ENCODE measurements around the gene NIPAL4.
"Not testable (repeated sequence)": the region's sequence is repeated elsewhere in the genome, so short reads cannot be mapped to it uniquely, and the experiment has no call there.

Gene NIPAL4

GRCh38 chr5:157477814-157478494, 17.9 kb downstream of the NIPAL4 start:
- TF ChIP-seq CTCF (IDR thresholded peaks at IDR 0.05; ENCODE audit: control insufficient read depth, insufficient read depth, low read depth, low read length, missing control alignments): no peak
- no peak overlapping the region for H3K4me3 ChIP-seq (ENCODE audit: control insufficient read depth, low read depth, low read length)
- DNase-seq (ENCODE audit: low read depth): no peak

GRCh38 chr5:157478726-157479125, 18.7 kb downstream of the NIPAL4 start:
- TF ChIP-seq CTCF (IDR thresholded peaks at IDR 0.05; ENCODE audit: control insufficient read depth, insufficient read depth, low read depth, low read length, missing control alignments): no peak

GRCh38 chr5:157479166-157479565, 19.2 kb downstream of the NIPAL4 start:
- no peak overlapping the region for H3K4me3 ChIP-seq (ENCODE audit: control insufficient read depth, low read depth, low read length)
- TF ChIP-seq CTCF (IDR thresholded peaks at IDR 0.05; ENCODE audit: control insufficient read depth, insufficient read depth, low read depth, low read length, missing control alignments): no peak
- DNase-seq (ENCODE audit: low read depth): no peak

More at GRCh38 chr5:157478726-157479125, 18.7 kb downstream of the NIPAL4 start:
- H3K4me3 ChIP-seq (ENCODE audit: control insufficient read depth, low read depth, low read length): no peak overlapping the region
- no peak for DNase-seq (ENCODE audit: low read depth)

- no peak for TF ChIP-seq CTCF (IDR thresholded peaks at IDR 0.05; ENCODE audit: control insufficient read depth, insufficient read depth, low read depth, low read length, missing control alignments)
- DNase-seq (ENCODE audit: low read depth): no peak
Observed at GRCh38 chr5:157479612-157480510, 19.8 kb downstream of the NIPAL4 start.

GRCh38 chr5:157481265-157481664, 21.3 kb downstream of the NIPAL4 start:
- no peak for DNase-seq (ENCODE audit: low read depth)
- no peak overlapping the region for H3K4me3 ChIP-seq (ENCODE audit: control insufficient read depth, low read depth, low read length)
- no peak for TF ChIP-seq CTCF (IDR thresholded peaks at IDR 0.05; ENCODE audit: control insufficient read depth, insufficient read depth, low read depth, low read length, missing control alignments)

More at GRCh38 chr5:157479612-157480510, 19.8 kb downstream of the NIPAL4 start:
- H3K4me3 ChIP-seq (ENCODE audit: control insufficient read depth, low read depth, low read length): no peak overlapping the region

GRCh38 chr5:157481666-157482065, 21.7 kb downstream of the NIPAL4 start:
- DNase-seq (ENCODE audit: low read depth): no peak
- no peak for TF ChIP-seq CTCF (IDR thresholded peaks at IDR 0.05; ENCODE audit: control insufficient read depth, insufficient read depth, low read depth, low read length, missing control alignments)
- no peak overlapping the region for H3K4me3 ChIP-seq (ENCODE audit: control insufficient read depth, low read depth, low read length)

GRCh38 chr5:157482702-157483101, 22.7 kb downstream of the NIPAL4 start:
- not testable (repeated sequence) for DNase-seq (ENCODE audit: low read depth); H3K4me3 ChIP-seq (ENCODE audit: control insufficient read depth, low read depth, low read length)

Measured in AG09309 (cell line).